ENCODE data around the gene TRABD2B. TPM values are rescaled to one million over a fixed set of nuclear protein-coding genes. Genes with fewer than 3 reads are reported as not detected.

TRABD2B gene
- polyA plus RNA-seq, 3 donors: 23.1 to 26.6 (median 24.7) TPM

- DNase-seq: no peak
Measured at GRCh38 chr1:47761974-47762373, 235.2 kb downstream of the TRABD2B start.

- no peak for DNase-seq
Measured at GRCh38 chr1:47761201-47761930, 235.8 kb downstream of the TRABD2B start.

GRCh38 chr1:47759936-47760629, 237.1 kb downstream of the TRABD2B start:
- no peak for DNase-seq

- no peak for DNase-seq
Measured at GRCh38 chr1:47759251-47759935, 237.8 kb downstream of the TRABD2B start.

- DNase-seq: no peak
Measured at GRCh38 chr1:47758341-47759250, 238.6 kb downstream of the TRABD2B start.

GRCh38 chr1:47757226-47757975, 239.8 kb downstream of the TRABD2B start:
- DNase-seq: no peak

GRCh38 chr1:47756411-47756810, 240.8 kb downstream of the TRABD2B start:
- no peak for DNase-seq

- no peak for DNase-seq
Measured at GRCh38 chr1:47756006-47756405, 241.2 kb downstream of the TRABD2B start.

GRCh38 chr1:47755101-47755990, 241.8 kb downstream of the TRABD2B start:
- no peak for DNase-seq

GRCh38 chr1:47754221-47754620, 243.0 kb downstream of the TRABD2B start:
- no peak for DNase-seq

- DNase-seq: no peak
Measured at GRCh38 chr1:47753808-47754207, 243.4 kb downstream of the TRABD2B start.

GRCh38 chr1:47752559-47752958, 244.6 kb downstream of the TRABD2B start:
- no peak for DNase-seq

GRCh38 chr1:47751996-47752451, 245.2 kb downstream of the TRABD2B start:
- peak; percentile 57 for DNase-seq

- DNase-seq: no peak
Measured at GRCh38 chr1:47751193-47751592, 246.0 kb downstream of the TRABD2B start.

GRCh38 chr1:47745715-47746609, 251.2 kb downstream of the TRABD2B start:
- DNase-seq: no peak

- no peak for DNase-seq
Measured at GRCh38 chr1:47742890-47743760, 254.1 kb downstream of the TRABD2B start.

- peak; percentile 72 for DNase-seq
Measured at GRCh38 chr1:47738560-47739182, 258.5 kb downstream of the TRABD2B start.
